ENCODE measurements around the gene ALK.

DNA sequence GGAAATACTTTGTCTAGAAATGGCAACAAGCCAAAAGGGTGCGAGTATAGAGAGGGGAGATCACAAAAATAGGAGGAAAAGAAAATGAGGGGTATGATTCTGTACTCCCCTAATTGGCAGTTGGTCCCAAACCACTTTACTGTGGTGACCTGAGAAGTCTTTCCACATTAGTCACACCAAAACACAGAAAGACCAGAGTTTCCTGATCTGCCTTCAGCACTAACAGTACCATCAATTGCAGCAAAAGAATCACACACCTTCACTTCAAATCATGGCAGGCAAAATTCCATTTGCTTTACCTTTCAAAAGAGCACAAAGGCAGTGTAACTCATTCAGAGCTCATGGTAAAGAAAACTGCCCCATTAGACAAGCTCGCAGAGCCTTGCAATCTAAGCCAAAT lies 86.8 kb downstream of the ALK start:
- TF ChIP-seq, protein P1, sequence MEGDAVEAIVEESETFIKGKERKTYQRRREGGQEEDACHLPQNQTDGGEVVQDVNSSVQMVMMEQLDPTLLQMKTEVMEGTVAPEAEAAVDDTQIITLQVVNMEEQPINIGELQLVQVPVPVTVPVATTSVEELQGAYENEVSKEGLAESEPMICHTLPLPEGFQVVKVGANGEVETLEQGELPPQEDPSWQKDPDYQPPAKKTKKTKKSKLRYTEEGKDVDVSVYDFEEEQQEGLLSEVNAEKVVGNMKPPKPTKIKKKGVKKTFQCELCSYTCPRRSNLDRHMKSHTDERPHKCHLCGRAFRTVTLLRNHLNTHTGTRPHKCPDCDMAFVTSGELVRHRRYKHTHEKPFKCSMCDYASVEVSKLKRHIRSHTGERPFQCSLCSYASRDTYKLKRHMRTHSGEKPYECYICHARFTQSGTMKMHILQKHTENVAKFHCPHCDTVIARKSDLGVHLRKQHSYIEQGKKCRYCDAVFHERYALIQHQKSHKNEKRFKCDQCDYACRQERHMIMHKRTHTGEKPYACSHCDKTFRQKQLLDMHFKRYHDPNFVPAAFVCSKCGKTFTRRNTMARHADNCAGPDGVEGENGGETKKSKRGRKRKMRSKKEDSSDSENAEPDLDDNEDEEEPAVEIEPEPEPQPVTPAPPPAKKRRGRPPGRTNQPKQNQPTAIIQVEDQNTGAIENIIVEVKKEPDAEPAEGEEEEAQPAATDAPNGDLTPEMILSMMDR (conservative IDR thresholded peaks at IDR 0.05; ENCODE audit: low read depth, low read length) = no peak
- no peak for TF ChIP-seq EZH2phosphoT487 (IDR thresholded peaks at IDR 0.05; ENCODE audit: borderline replicate concordance, low read length)
